ENCODE data around the gene C1orf50.

DNA sequence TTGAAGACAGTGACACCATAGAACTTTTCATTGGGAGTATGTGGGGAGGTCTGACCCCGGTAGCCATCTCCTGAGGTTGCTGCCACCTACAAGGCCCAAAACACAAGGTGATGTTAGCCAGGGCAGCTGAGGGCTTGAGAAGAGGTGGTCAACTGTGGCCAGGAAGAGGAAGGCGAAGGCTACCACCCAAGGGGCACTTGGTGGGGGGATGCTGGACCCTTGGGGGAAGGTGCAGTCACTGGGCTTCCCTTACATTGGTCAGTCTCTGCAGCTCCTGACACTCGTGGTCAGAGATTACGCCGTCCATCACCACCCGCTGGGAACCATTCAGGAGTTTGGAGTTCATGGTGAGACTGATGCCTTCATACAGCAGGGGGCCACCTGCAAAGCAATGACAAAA, 14.8 kb upstream of the C1orf50 start:
- TF ChIP-seq, protein P1, sequence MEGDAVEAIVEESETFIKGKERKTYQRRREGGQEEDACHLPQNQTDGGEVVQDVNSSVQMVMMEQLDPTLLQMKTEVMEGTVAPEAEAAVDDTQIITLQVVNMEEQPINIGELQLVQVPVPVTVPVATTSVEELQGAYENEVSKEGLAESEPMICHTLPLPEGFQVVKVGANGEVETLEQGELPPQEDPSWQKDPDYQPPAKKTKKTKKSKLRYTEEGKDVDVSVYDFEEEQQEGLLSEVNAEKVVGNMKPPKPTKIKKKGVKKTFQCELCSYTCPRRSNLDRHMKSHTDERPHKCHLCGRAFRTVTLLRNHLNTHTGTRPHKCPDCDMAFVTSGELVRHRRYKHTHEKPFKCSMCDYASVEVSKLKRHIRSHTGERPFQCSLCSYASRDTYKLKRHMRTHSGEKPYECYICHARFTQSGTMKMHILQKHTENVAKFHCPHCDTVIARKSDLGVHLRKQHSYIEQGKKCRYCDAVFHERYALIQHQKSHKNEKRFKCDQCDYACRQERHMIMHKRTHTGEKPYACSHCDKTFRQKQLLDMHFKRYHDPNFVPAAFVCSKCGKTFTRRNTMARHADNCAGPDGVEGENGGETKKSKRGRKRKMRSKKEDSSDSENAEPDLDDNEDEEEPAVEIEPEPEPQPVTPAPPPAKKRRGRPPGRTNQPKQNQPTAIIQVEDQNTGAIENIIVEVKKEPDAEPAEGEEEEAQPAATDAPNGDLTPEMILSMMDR (IDR thresholded peaks at IDR 0.05): no peak
- TF ChIP-seq EZH2 (IDR thresholded peaks at IDR 0.05; ENCODE audit: borderline replicate concordance, insufficient read depth, low read depth, low read length, poor library complexity, severe bottlenecking): no peak

All from B cell (primary cell).